HG03432 (cell line): Measurements from ENCODE around the gene PALLD.
"Not testable (repeated sequence)": the region's sequence is repeated elsewhere in the genome, so short reads cannot be mapped to it uniquely, and the experiment has no call there.

ENCODE experiments used
- ATAC-seq: cut with Tn5 transposase; IDR thresholded peaks from one replicate; pipeline ENCODE4 v1.9.1; 2021; ENCODE audit warnings: mild to moderate bottlenecking, moderate library complexity; ENCODE audit not compliant: unreplicated experiment

PALLD gene

GRCh38 chr4:168917138-168917779, 420.4 kb downstream of the PALLD start:
- ATAC-seq, result no peak

GRCh38 chr4:168919706-168920324, 423.0 kb downstream of the PALLD start:
- ATAC-seq, result no peak

- ATAC-seq, result no peak
Observed at GRCh38 chr4:168920441-168921065, 423.7 kb downstream of the PALLD start.

GRCh38 chr4:168923526-168924194, 426.8 kb downstream of the PALLD start:
- peak; percentile 82 for ATAC-seq

DNA sequence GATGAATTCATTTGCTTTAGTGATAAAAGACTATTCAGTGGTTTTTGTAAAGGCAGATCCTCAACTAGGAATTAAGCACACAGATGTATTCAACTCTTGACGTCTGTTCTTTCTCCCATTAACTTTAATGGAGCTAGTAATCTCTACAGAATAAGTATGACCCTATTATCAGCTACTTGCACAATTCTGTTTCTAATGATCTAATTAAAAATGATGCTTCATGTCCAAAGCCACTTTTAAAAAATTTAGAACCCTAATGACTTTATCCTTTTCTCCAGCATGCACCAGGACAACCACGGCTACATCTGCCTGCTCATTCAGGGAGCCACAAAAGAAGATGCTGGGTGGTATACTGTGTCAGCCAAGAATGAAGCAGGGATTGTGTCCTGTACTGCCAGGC, 427.8 kb downstream of the PALLD start:
- no peak for ATAC-seq

- no peak for ATAC-seq
Observed at GRCh38 chr4:168925789-168926490, 429.1 kb downstream of the PALLD start.

GRCh38 chr4:168928346-168928745, 431.5 kb downstream of the PALLD start:
- ATAC-seq, result no peak

DNA sequence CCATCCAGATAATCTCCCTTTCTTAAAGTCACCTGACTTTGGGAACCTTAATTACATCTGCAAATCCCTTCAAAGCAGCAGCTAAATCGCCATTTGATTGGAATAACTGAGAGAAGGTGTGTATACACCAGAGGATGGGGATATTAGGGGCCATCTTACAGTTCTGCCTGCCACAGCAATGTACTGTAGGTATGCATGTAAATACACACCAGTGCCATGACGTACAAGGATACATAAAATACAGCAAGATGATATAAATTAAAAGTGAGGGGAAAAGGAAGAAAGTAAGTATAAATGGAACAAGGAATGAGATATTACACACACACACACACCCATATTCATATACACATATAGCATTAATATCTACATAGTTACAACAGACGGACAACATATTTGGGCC, 432.0 kb downstream of the PALLD start:
- no peak for ATAC-seq

GRCh38 chr4:168930413-168931196, 433.8 kb downstream of the PALLD start:
- ATAC-seq, result no peak

GRCh38 chr4:168931215-168931650, 434.4 kb downstream of the PALLD start:
- ATAC-seq, result no peak

- no peak for ATAC-seq
Observed at GRCh38 chr4:168932138-168932537, 435.3 kb downstream of the PALLD start.

GRCh38 chr4:168933423-168933822, 436.6 kb downstream of the PALLD start:
- ATAC-seq, result no peak

- not testable (repeated sequence) for ATAC-seq
Observed at GRCh38 chr4:168937473-168937872, 440.6 kb downstream of the PALLD start.

DNA sequence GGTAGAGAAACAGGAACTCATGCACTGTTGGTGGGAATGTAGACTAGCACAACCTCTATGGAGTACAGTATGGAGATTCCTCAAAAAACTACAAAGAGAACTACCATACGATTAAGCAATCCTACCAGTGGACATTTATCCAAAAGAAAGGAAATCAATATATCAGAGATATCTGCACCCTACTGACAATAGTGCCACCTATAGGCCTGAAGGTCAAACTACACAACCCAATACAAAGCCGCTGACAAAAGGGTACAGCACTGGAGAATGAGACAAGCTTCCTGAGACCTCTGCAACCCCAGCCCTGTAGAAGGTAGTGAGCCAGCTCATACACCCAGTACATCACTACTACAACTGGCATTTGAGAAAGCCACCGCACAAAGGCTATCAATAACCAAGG, 446.1 kb downstream of the PALLD start:
- no peak for ATAC-seq

- no peak for ATAC-seq
Observed at GRCh38 chr4:168945291-168945690, 448.4 kb downstream of the PALLD start.

DNA sequence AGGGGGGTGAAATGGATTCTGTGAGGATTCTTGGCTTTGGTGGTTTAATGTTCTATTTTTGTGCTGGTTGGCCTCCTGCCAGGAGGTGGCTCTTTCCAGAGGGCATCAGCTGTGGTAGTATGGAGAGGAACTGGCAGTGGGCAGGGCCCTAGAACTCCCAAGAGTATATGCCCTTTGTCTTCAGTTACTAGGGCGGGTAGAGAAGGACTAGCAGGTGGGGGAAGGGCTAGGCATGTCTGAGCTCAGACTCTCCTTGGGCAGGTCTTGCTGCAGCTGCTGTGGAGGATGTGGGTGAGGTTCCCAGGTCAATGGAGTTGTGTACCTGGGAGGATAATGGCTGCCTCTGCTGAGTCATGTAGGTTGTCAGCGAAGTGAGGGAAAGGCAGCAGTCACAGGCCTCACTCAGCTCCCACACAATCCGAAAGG, 456.0 kb downstream of the PALLD start:
- not testable (repeated sequence) for ATAC-seq

DNA sequence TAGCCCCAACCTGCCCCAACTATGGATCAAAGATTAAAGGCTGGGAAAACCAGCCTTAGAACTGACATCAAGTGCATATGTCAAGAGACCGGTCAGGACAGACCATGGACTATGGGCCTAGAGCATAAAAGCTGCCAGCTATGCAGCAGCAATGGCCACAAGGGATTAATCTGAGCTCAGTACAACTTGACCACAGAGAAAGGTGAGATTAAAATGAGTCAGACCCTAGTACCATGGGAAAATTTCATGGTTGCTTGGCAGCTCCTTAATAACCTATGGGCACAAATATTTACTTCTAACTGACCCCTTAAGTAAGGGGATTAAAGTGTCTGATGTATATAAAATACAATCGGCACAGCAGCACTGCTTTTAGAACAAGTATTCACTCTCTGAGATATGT, 458.8 kb downstream of the PALLD start:
- ATAC-seq, result peak; percentile 44

- no peak for ATAC-seq
Observed at GRCh38 chr4:168960716-168961115, 463.9 kb downstream of the PALLD start.

DNA sequence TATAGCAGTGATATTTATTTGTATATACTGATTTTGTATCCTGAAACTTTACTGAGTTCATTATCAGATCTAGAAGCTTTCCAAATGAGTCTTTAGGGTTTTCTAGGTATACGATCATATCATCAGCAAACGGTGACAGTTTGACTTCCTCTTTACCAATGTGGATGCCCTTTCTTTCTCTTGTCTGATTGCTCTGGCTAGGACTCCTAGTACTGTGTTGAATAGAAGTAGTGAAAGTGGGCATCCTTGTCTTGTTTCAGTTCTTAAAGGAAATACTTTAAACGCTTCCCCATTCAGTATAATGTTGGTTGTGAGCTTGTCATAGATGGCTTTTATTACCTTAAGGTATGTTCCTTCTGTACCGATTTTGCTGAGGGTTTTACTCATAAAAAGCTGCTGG, 475.7 kb downstream of the PALLD start:
- no peak for ATAC-seq
